IMR-90 (cell line): ENCODE data around the gene STARD13. TPM values are rescaled to one million over a fixed set of nuclear protein-coding genes. Genes with fewer than 3 reads are reported as not detected.

ENCODE experiments used
- ATAC-seq: fragments of 200-7000 bp; cut with Tn5 transposase; 2 replicates; pipeline ENCODE4 v1.9.1; 2020; ENCODE audit warnings: low read depth, mild to moderate bottlenecking, moderate library complexity
- BruUV-seq: library from RNA; stranded (reverse); fragments of 400-500 nt; replicated peaks from 2 replicates; lab custom pipeline; 2021; lab: Mats Ljungman, UMichigan
- CTCF ChIA-PET: fragments of 300-600 bp; formaldehyde crosslinking; extraction: SDS; loops from one replicate; lab custom pipeline; 2021; ENCODE audit warnings: antibody characterized with exemption; lab: Yijun Ruan, JAX
- POLR2A ChIA-PET: fragments of 300-600 bp; sonication (Branson Sonifier 250); formaldehyde crosslinking; loops from one replicate; lab custom pipeline; 2022; ENCODE audit warnings: antibody characterized with exemption; ENCODE audit not compliant: unreplicated experiment; lab: Charles Lee
- DNase-seq: peaks from one replicate; pipeline ENCODE4 v3.0.0; 2013
- H2AFZ ChIP-seq: replicated peaks from 2 replicates; pipeline ENCODE3; 2013; ENCODE audit warnings: low read length, mild to moderate bottlenecking; ENCODE audit not compliant: poor library complexity
- H2AK5ac ChIP-seq: 2 replicates; pipeline ENCODE4 v1.6.1; 2013; ENCODE audit warnings: low read depth, low read length, inconsistent platforms
- H2AK9ac ChIP-seq: replicated peaks from 2 replicates; pipeline ENCODE3; 2013; ENCODE audit warnings: mild to moderate bottlenecking, low read depth, low read length, moderate library complexity; ENCODE audit not compliant: poor library complexity
- H2BK120ac ChIP-seq: 2 replicates; pipeline ENCODE4 v1.6.1; 2013; ENCODE audit warnings: low read depth, low read length, inconsistent platforms
- H2BK15ac ChIP-seq: 3 replicates; pipeline ENCODE4 v1.6.1; 2013; ENCODE audit warnings: low read depth, low read length, inconsistent platforms
- H2BK20ac ChIP-seq: 2 replicates; pipeline ENCODE4 v1.6.1; 2013; ENCODE audit warnings: low read depth, mild to moderate bottlenecking, inconsistent platforms, low read length, moderate library complexity
- H2BK5ac ChIP-seq: 2 replicates; pipeline ENCODE4 v1.6.1; 2013; ENCODE audit warnings: mild to moderate bottlenecking, low read depth, low read length, inconsistent platforms; ENCODE audit not compliant: poor library complexity, severe bottlenecking
- H3K14ac ChIP-seq: replicated peaks from 2 replicates; pipeline ENCODE4 v1.6.1; 2013; ENCODE audit warnings: low read depth, low read length, inconsistent platforms
- H3K18ac ChIP-seq: 2 replicates; pipeline ENCODE4 v1.6.1; 2013; ENCODE audit warnings: low read depth, low read length, control low read depth
- H3K23ac ChIP-seq: 2 replicates; pipeline ENCODE4 v1.6.1; 2013; ENCODE audit warnings: low read depth, low read length, inconsistent platforms
- H3K27ac ChIP-seq: 2 replicates; pipeline ENCODE4 v1.5.1; 2013; ENCODE audit warnings: mild to moderate bottlenecking, control low read depth, low read length; ENCODE audit not compliant: insufficient read depth
- H3K27me3 ChIP-seq: 2 replicates; pipeline ENCODE4 v1.6.1; 2013; ENCODE audit warnings: low read length; ENCODE audit not compliant: control insufficient read depth, insufficient read depth
- H3K36me3 ChIP-seq: 2 replicates; pipeline ENCODE4 v1.6.1; 2013; ENCODE audit warnings: low read length, mixed read lengths; ENCODE audit not compliant: control insufficient read depth, insufficient read depth
- H3K4ac ChIP-seq: 2 replicates; pipeline ENCODE4 v1.6.1; 2013; ENCODE audit warnings: low read depth, low read length, inconsistent platforms
- H3K4me1 ChIP-seq: 2 replicates; pipeline ENCODE4 v1.6.1; 2013; ENCODE audit warnings: low read length, mixed read lengths; ENCODE audit not compliant: control insufficient read depth, insufficient read depth
- H3K4me2 ChIP-seq: 2 replicates; pipeline ENCODE4 v1.6.1; 2013; ENCODE audit warnings: low read depth, mild to moderate bottlenecking, control low read depth, low read length, moderate library complexity
- H3K4me3 ChIP-seq: 2 replicates; pipeline ENCODE4 v1.5.1; 2013; ENCODE audit warnings: low read depth, mild to moderate bottlenecking, control low read depth, low read length, moderate library complexity; ENCODE audit not compliant: insufficient read depth
- H3K56ac ChIP-seq: 2 replicates; pipeline ENCODE4 v1.6.1; 2013; ENCODE audit warnings: low read length, inconsistent platforms; ENCODE audit not compliant: insufficient read depth; ENCODE audit errors: extremely low read depth
- H3K79me1 ChIP-seq, 2 experiments: 2 replicates each; pipeline ENCODE4 v1.6.1; 2013; ENCODE audit warnings: low read length in 2 of 2, inconsistent platforms in 1 of 2, low read depth in 1 of 2
- H3K9ac ChIP-seq: 2 replicates; pipeline ENCODE4 v1.6.1; 2013; ENCODE audit warnings: low read depth, low read length, control low read depth
- H3K9me1 ChIP-seq: 2 replicates; pipeline ENCODE4 v1.6.1; 2013; ENCODE audit warnings: low read length, inconsistent platforms; ENCODE audit not compliant: insufficient read depth
- H3K9me3 ChIP-seq: 2 replicates; pipeline ENCODE4 v1.6.1; 2013; ENCODE audit warnings: low read length; ENCODE audit not compliant: control insufficient read depth, insufficient read depth
- H4K20me1 ChIP-seq: 2 replicates; pipeline ENCODE4 v1.6.1; 2013; ENCODE audit warnings: low read length, inconsistent platforms; ENCODE audit not compliant: insufficient read depth
- H4K5ac ChIP-seq: 2 replicates; pipeline ENCODE4 v1.6.1; 2013; ENCODE audit warnings: mild to moderate bottlenecking, low read depth, low read length, control low read depth
- H4K8ac ChIP-seq, 2 experiments: 2 replicates each; pipeline ENCODE4 v1.6.1; 2013; ENCODE audit warnings: low read depth in 2 of 2, low read length in 2 of 2, control low read depth in 1 of 2, inconsistent platforms in 1 of 2
- H4K91ac ChIP-seq: 2 replicates; pipeline ENCODE4 v1.6.1; 2013; ENCODE audit warnings: low read depth, low read length, inconsistent platforms; ENCODE audit not compliant: insufficient read depth
- CEBPB ChIP-seq: IDR thresholded peaks from 2 replicates; pipeline ENCODE4 v1.6.1; 2012; ENCODE audit warnings: low read depth, low read length, improper control_type of control experiment
- RFX5 ChIP-seq: IDR thresholded peaks from 2 replicates; pipeline ENCODE4 v1.8.0; 2012; ENCODE audit warnings: low read depth, mild to moderate bottlenecking, low read length, moderate library complexity
- USF2 ChIP-seq: fragments of 150-350 bp; IDR thresholded peaks from 2 replicates; pipeline ENCODE4 v1.6.1; 2017; ENCODE audit warnings: mild to moderate bottlenecking, antibody characterized with exemption, low read length, low read depth
- WGBS, 2 experiments: methylation state at CpG; one replicate each; pipeline versions ENCODE4 v1.1.5 to v1.1.7; 2013; ENCODE audit warnings: missing lambda C conversion rate in 2 of 2; ENCODE audit not compliant: insufficient read length in 1 of 2; ENCODE audit errors: extremely low coverage in 2 of 2; 5-methylcytosine and 5-hydroxymethylcytosine counted together
- dilution Hi-C: fragments of 300-500 bp; cut with HindIII; formaldehyde crosslinking; loops from one replicate; pipeline ENCODE4 v1.14.3; 2018; ENCODE audit warnings: low sequenced_read_pairs; ENCODE audit not compliant: unreplicated experiment
- in situ Hi-C: fragments of 300-500 bp; cut with MboI; formaldehyde crosslinking; loops from 3 replicates; pipeline ENCODE4 v1.14.3; 2019; ENCODE audit warnings: low sequenced_read_pairs, inconsistent platforms, mixed read lengths
- intact Hi-C: fragments of 100-400 bp; cut with micrococcal nuclease; formaldehyde crosslinking; loops from 2 replicates; pipeline ENCODE4 v1.10.0; 2022
- polyA plus RNA-seq, 3 experiments: library from polyadenylated mRNA; depleted of rRNA; stranded (reverse); fragments of >200 nt; gene quantifications; 2 replicates each; pipeline ENCODE4 v1.2.3, GENCODE V29; 2012; ENCODE audit warnings: low replicate concordance in 1 of 3
- total RNA-seq: library from RNA; depleted of rRNA; stranded (reverse); fragments of >200 nt; gene quantifications from 2 replicates; pipeline ENCODE4 v1.2.3, GENCODE V29; 2012

Gene STARD13
- total and polyA plus RNA-seq, 2 of the 4 experiments (the other 2 are of a cell fraction), result 23.6 to 46.6 TPM

- no peak overlapping the region for H3K23ac ChIP-seq
- no peaks in the 10 kb centered on the region for H3K27me3 ChIP-seq
- ChIA-PET POLR2A (no interaction called here), CTCF (no interaction called here)
- no peak overlapping the region for H2AFZ ChIP-seq
- H3K27ac ChIP-seq, result no peak overlapping the region
- WGBS, 2 experiments, result no CpG with 5 or more reads among the region's 2 CpGs
- no peak overlapping the region for H2BK5ac ChIP-seq
- BruUV-seq, result no TSS peak
- H3K4me2 ChIP-seq, result no peak overlapping the region
- H2BK120ac ChIP-seq, result no peak overlapping the region
- no peak overlapping the region for H3K4ac ChIP-seq
- in situ Hi-C loops (no loop called here), intact Hi-C loops (no loop called here), dilution Hi-C loops (no loop called here)
- H2AK9ac ChIP-seq, result no peak overlapping the region
- H3K56ac ChIP-seq, result no peak overlapping the region
- H4K20me1 ChIP-seq, result peaks cover 10% of the 10 kb centered on the region; the same call in 1 of the 2 replicates
- peaks cover 1% of the 10 kb centered on the region; the same call in 1 of the 2 replicates for H3K36me3 ChIP-seq
- no peak overlapping the region for H2BK15ac ChIP-seq
- TF ChIP-seq RFX5 (no peak), CEBPB (no peak), USF2 (no peak)
- H4K8ac ChIP-seq, result no peak overlapping the region
- ATAC-seq (no peak), DNase-seq (no peak)
- H2BK20ac ChIP-seq, result no peak overlapping the region
- no peak overlapping the region for H2AK5ac ChIP-seq
- H4K91ac ChIP-seq, result no peak overlapping the region
- H3K9me1 ChIP-seq, result peaks cover 8% of the 10 kb centered on the region
- no peak overlapping the region for H3K9ac ChIP-seq
- H3K14ac ChIP-seq, result no peak overlapping the region
- H3K4me3 ChIP-seq, result no peak overlapping the region
- H3K18ac ChIP-seq, result no peak overlapping the region
- no peaks in the 10 kb centered on the region for H3K9me3 ChIP-seq
- peaks cover 52 to 79% of the 10 kb centered on the region in 2 experiments for H3K79me1 ChIP-seq
- H4K5ac ChIP-seq, result no peak overlapping the region
- H3K4me1 ChIP-seq, result peaks cover 7% of the 10 kb centered on the region
Observed at GRCh38 chr13:33312861-33313212, 27.3 kb upstream of the STARD13 start.
